NOMO-1 (cell line): ENCODE data around the gene MPV17L2.

Source experiments
- DNase-seq, 2 experiments: peaks; one replicate each; lab custom pipeline; 2025; ENCODE audit not compliant: unreplicated experiment in 2 of 2; lab: John Stamatoyannopoulos, UW

Gene MPV17L2

GRCh38 chr19:18211683-18212082 lies 18.7 kb downstream of the MPV17L2 start:
- DNase-seq, result no peak

- no peak for DNase-seq
Observed at GRCh38 chr19:18214779-18215433, 21.9 kb downstream of the MPV17L2 start.

- no peak for DNase-seq
Observed at GRCh38 chr19:18216789-18217188, 23.8 kb downstream of the MPV17L2 start.

- DNase-seq, result no peak
Observed at GRCh38 chr19:18218159-18218558, 25.1 kb downstream of the MPV17L2 start.

GRCh38 chr19:18218600-18218999 lies 25.6 kb downstream of the MPV17L2 start:
- no peak for DNase-seq

- DNase-seq, result no peak
Observed at GRCh38 chr19:18219911-18220631, 27.1 kb downstream of the MPV17L2 start.

- no peak for DNase-seq
Observed at GRCh38 chr19:18220632-18221275, 27.7 kb downstream of the MPV17L2 start.

GRCh38 chr19:18221815-18222725 lies 29.1 kb downstream of the MPV17L2 start:
- no peak for DNase-seq

- peak; percentile 50 to 77 for DNase-seq
Observed at GRCh38 chr19:18223860-18224524, 31.0 kb downstream of the MPV17L2 start.

GRCh38 chr19:18224525-18225354 lies 31.7 kb downstream of the MPV17L2 start:
- DNase-seq, result peak; percentile 93 to 97

- DNase-seq, result no peak
Observed at GRCh38 chr19:18225355-18225701, 32.3 kb downstream of the MPV17L2 start.

GRCh38 chr19:18225702-18226468 lies 32.9 kb downstream of the MPV17L2 start, which contains the start of gene PDE4C:
Gene PDE4C (minus strand): TSS chr19:18226438. CDS start chr19:18226415, 23 bp downstream.
- no peak for DNase-seq

- DNase-seq, result no peak
Observed at GRCh38 chr19:18226956-18227780, 34.1 kb downstream of the MPV17L2 start.

GRCh38 chr19:18227781-18228271 lies 34.8 kb downstream of the MPV17L2 start:
- DNase-seq, result no peak

- DNase-seq, result no peak
Observed at GRCh38 chr19:18229474-18229873, 36.5 kb downstream of the MPV17L2 start.

- DNase-seq, result no peak
Observed at GRCh38 chr19:18229915-18230314, 36.9 kb downstream of the MPV17L2 start.

GRCh38 chr19:18230941-18231734 lies 38.1 kb downstream of the MPV17L2 start:
- no peak for DNase-seq
